ENCODE data around the gene ADAMTS2. TPM values are rescaled to one million over a fixed set of nuclear protein-coding genes. Genes with fewer than 3 reads are reported as not detected.
A peak's percentile ranks its signal among the peaks of the same experiment; 100 is the strongest.

ADAMTS2 gene
- polyA plus RNA-seq, 1 experiment = 129 TPM

DNA sequence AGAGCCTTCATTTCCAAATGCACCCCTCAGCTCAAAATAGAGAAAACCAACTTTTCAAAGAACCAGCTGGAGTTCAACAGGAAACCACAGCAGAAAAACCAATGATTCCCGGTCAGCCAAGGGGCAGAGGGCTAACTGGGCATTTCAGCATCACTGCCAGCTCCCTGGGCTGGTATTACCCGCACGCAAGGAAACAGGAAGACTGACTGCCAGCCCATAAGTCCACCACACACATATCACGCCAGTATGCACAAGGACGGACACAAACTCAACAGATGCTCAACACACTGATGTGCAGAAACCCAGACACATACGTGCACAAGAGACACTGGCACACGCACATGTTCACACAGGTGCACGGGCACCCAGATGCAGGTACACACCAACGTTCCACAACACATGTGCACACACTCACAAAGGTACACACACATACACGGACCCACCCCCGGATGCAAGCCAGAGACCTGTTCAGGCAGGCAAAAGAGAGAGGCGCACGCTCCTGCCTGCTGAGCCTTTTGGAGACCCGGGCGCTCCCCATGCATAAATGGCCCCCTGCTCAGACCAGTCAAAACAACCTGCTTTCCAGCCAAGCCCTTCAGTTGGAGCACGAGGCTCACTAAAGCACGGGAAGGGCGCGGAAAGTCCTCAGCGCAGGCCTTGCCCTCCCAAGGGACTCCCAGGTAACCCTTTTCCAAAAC lies 2.1 kb downstream of the ADAMTS2 start:
- DNase-seq (ENCODE audit: low read depth) = no peak
- H3K27me3 ChIP-seq (ENCODE audit: control insufficient read depth, insufficient read depth, low read length) = 0 out of 2 replicates have a peak, but pooled peaks cover 3% of the 10 kb centered on the region
- TF ChIP-seq, protein P1, sequence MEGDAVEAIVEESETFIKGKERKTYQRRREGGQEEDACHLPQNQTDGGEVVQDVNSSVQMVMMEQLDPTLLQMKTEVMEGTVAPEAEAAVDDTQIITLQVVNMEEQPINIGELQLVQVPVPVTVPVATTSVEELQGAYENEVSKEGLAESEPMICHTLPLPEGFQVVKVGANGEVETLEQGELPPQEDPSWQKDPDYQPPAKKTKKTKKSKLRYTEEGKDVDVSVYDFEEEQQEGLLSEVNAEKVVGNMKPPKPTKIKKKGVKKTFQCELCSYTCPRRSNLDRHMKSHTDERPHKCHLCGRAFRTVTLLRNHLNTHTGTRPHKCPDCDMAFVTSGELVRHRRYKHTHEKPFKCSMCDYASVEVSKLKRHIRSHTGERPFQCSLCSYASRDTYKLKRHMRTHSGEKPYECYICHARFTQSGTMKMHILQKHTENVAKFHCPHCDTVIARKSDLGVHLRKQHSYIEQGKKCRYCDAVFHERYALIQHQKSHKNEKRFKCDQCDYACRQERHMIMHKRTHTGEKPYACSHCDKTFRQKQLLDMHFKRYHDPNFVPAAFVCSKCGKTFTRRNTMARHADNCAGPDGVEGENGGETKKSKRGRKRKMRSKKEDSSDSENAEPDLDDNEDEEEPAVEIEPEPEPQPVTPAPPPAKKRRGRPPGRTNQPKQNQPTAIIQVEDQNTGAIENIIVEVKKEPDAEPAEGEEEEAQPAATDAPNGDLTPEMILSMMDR (IDR thresholded peaks at IDR 0.05; ENCODE audit: insufficient read depth, low read depth, low read length) = no peak
- POLR2A ChIA-PET = interaction anchor here (1.2 kb wide), 1 partner anchor 17 kb away, joined by 3 read pairs; no protein-coding TSS in a partner anchor
- CTCF ChIA-PET = interaction anchor here (0.6 to 4.6 kb wide), 35 partner anchors 8 to 200 kb away, joined by 3 to 75 read pairs (median 5); no protein-coding TSS in a partner anchor
- peaks cover 12% of the 10 kb centered on the region for H3K36me3 ChIP-seq (ENCODE audit: control insufficient read depth, insufficient read depth, low read length)
- peak overlapping the region; percentile 77 for H3K4me3 ChIP-seq (ENCODE audit: low read depth, low read length)

DNA sequence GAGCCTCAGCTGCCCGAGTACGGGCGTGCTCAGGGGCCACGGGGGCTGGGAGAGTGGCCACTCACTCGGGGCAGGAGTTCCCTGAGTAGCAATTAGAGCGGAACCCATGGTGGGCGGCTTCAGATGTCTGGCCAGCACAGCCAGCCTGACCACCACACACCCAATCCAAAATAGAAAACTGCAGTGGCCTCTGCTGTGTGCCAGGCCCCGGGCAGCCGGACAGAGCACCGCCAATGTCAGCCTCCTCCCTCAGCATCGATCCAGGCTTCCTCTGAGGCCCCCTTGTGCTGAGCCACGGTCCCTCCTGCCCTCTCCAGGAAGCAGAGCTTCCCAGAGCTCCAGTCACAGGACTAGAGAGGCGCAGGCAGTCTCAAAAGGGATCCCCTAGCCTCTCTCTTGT lies 2.7 kb downstream of the ADAMTS2 start:
- POLR2A ChIA-PET = no interaction called here
- DNase-seq (ENCODE audit: low read depth) = no peak
- peak overlapping the region; percentile 77 for H3K4me3 ChIP-seq (ENCODE audit: low read depth, low read length)

DNA sequence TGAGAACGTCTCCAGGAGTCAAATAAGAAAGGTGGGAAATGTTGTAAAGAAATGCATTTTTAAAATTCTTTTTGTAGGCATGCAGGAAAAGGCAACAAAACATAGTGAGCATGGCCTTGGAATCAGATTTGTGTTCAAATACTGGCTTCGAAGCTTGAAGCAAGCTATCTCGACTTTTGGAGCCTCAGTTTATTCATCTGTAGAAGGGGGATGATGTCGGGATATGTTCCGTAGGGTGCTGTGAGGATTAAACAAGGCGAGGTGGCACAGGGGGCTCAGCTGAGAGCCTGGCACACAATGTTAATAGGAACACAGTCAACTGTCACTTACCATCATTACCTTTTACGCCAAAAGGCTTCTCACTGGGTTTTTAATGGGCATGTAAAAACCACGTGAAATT lies 4.8 kb downstream of the ADAMTS2 start:
- peaks cover 20% of the 10 kb centered on the region for H3K36me3 ChIP-seq (ENCODE audit: control insufficient read depth, insufficient read depth, low read length)
- TF ChIP-seq, protein P1 (IDR thresholded peaks at IDR 0.05; ENCODE audit: insufficient read depth, low read depth, low read length) = no peak
- CTCF ChIA-PET = interaction anchor here (1.2 kb wide), 1 partner anchor 127 kb away, joined by 3 read pairs; no protein-coding TSS in a partner anchor

More for the DNA sequence above, 2.7 kb downstream of the ADAMTS2 start:
- Histone ChIP-seq H3K36me3 (ENCODE audit: control insufficient read depth, insufficient read depth, low read length) (peaks cover 15% of the 10 kb centered on the region), H3K27me3 (ENCODE audit: control insufficient read depth, insufficient read depth, low read length) (no peaks in the 10 kb centered on the region)
- CTCF ChIA-PET = interaction anchor here (0.6 to 4.6 kb wide), 27 partner anchors 8 to 199 kb away, joined by 3 to 75 read pairs (median 5); no protein-coding TSS in a partner anchor
- TF ChIP-seq, protein P1 (IDR thresholded peaks at IDR 0.05; ENCODE audit: insufficient read depth, low read depth, low read length) = peak; percentile 85

DNA sequence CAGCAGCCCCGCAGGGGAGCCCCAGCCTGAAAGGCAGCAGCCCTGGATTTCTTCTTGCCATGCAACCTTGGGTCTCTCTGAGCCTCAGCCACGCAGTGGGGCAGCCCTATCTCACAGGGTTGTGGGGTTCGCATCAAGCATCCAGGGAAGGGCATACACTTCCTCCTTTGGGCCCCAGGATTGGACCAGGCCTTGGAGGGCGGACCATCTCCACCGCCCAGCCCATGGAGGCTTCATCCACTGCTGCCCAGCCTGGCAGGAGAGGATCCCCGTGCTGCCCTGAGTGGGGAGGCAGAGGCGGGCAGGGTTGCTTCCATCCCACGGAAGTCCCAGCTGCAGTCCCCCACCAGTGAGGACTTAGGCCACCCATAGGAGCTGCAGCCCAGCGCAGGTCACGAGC lies 5.3 kb downstream of the ADAMTS2 start:
- no peak overlapping the region for H3K4me3 ChIP-seq (ENCODE audit: low read depth, low read length)
- CTCF ChIA-PET = interaction anchor here (1.2 kb wide), 1 partner anchor 127 kb away, joined by 3 read pairs; no protein-coding TSS in a partner anchor
- POLR2A ChIA-PET = no interaction called here
- no peaks in the 10 kb centered on the region for H3K27me3 ChIP-seq (ENCODE audit: control insufficient read depth, insufficient read depth, low read length)
- DNase-seq (ENCODE audit: low read depth) = no peak
- TF ChIP-seq, protein P1 (IDR thresholded peaks at IDR 0.05; ENCODE audit: insufficient read depth, low read depth, low read length) = no peak
- peaks cover 20% of the 10 kb centered on the region for H3K36me3 ChIP-seq (ENCODE audit: control insufficient read depth, insufficient read depth, low read length)

More for the DNA sequence above, 4.8 kb downstream of the ADAMTS2 start:
- POLR2A ChIA-PET = no interaction called here
- Histone ChIP-seq H3K27me3 (ENCODE audit: control insufficient read depth, insufficient read depth, low read length) (no peaks in the 10 kb centered on the region), H3K4me3 (ENCODE audit: low read depth, low read length) (no peak overlapping the region)
- no peak for DNase-seq (ENCODE audit: low read depth)

DNA sequence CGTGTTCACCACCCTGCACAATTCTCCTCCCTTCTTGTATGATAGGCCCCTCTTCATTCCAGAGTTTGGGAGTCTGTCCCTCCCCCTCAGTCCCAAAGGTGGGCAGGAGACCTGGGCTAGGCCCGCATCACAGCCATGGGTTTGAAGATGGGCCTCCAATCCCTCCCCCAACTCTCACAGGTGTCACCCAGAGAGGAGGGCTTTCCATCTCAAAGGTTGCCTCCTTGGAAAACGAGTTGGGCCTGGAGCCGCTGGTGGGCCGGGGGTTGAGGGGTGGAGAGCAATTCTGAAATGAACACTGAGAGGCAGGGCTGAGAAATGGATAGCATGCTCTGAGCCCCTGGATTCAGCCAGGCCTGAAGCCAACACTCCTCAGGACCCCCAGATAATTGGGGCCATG lies 6.2 kb downstream of the ADAMTS2 start:
- TF ChIP-seq, protein P1 (IDR thresholded peaks at IDR 0.05; ENCODE audit: insufficient read depth, low read depth, low read length) = no peak
- ChIA-PET POLR2A (interaction anchor here (0.6 kb wide), 1 partner anchor 13 kb away, joined by 16 read pairs; no protein-coding TSS in a partner anchor), CTCF (interaction anchor here (1.0 kb wide), 1 partner anchor 168 kb away, joined by 3 read pairs; no protein-coding TSS in a partner anchor)
- Histone ChIP-seq H3K36me3 (ENCODE audit: control insufficient read depth, insufficient read depth, low read length) (peaks cover 20% of the 10 kb centered on the region), H3K4me3 (ENCODE audit: low read depth, low read length) (no peak overlapping the region), H3K27me3 (ENCODE audit: control insufficient read depth, insufficient read depth, low read length) (no peaks in the 10 kb centered on the region)
- no peak for DNase-seq (ENCODE audit: low read depth)
